Right lobe of liver (tissue), 6 donors: Measurements from ENCODE around the gene LUZP2. TPM values are rescaled to one million over a fixed set of nuclear protein-coding genes. Genes with fewer than 3 reads are reported as not detected.

Source experiments
- ATAC-seq, 4 donors: fragments of 200-7000 bp; cut with Tn5 transposase; one replicate each; pipeline ENCODE4 v1.9.1; 2020; ENCODE audit warnings: mild to moderate bottlenecking in 4 of 4, moderate library complexity in 4 of 4
- DNase-seq, 3 donors: peaks; one replicate each; pipeline ENCODE4 v3.0.0-alpha.2; 2020
- H3K27ac ChIP-seq, 3 donors: fragments of 200-600 bp; one replicate each; pipeline ENCODE4 v1.8.0; 2022
- H3K27me3 ChIP-seq, 2 donors: fragments of 200-600 bp; one replicate each; pipeline ENCODE4 v1.8.0; 2022
- H3K36me3 ChIP-seq, 4 donors: fragments of 200-600 bp; sonication (generic) in 1 of 4; one replicate each; pipeline versions ENCODE4 v1.5.1 to v1.8.0; 2017 to 2022; ENCODE audit warnings: control low read depth in 1 of 4
- H3K4me1 ChIP-seq, 4 donors: fragments of 200-600 bp; sonication (generic) in 1 of 4; one replicate each; pipeline versions ENCODE4 v1.5.1 to v1.8.0; 2017 to 2022; ENCODE audit warnings: control low read depth in 1 of 4
- H3K4me3 ChIP-seq, 3 donors: fragments of 200-600 bp; one replicate each; pipeline ENCODE4 v1.8.0; 2022
- H3K9me3 ChIP-seq, 4 donors: fragments of 200-600 bp; sonication (generic) in 1 of 4; one replicate each; pipeline versions ENCODE4 v1.5.1 to v1.8.0; 2017 to 2022; ENCODE audit warnings: control low read depth in 1 of 4
- POLR2A ChIP-seq: fragments of 450-650 bp; IDR thresholded peaks from one replicate; pipeline ENCODE4 v1.6.1; 2017; ENCODE audit warnings: antibody characterized with exemption, mild to moderate bottlenecking
- whole genome bisulfite sequencing: methylation state at CpG from one replicate; pipeline ENCODE4 v1.1.6; 2018; ENCODE audit warnings: low coverage, low lambda C conversion rate; ENCODE audit not compliant: insufficient coverage; ENCODE audit errors: missing lambda C conversion rate; 5-methylcytosine and 5-hydroxymethylcytosine counted together
- intact Hi-C, 2 donors: fragments of 100-400 bp; cut with DNase I; formaldehyde crosslinking; loops; one replicate each; pipeline versions ENCODE4 v1.11.2 to v1.14.1; 2022
- small RNA-seq, 2 experiments: library from RNA; depleted of rRNA; stranded (forward); fragments of <200 nt; gene quantifications; one replicate each; pipeline ENCODE3, GENCODE V24; 2016
- total RNA-seq, 6 experiments: library from RNA; depleted of rRNA in 2 of 6; stranded (reverse); fragments of >200 nt in 2 of 6; fragmentation: NEBNext Ultra II Directional in 3 of 6; extraction: Animal tissue kit (Norgen Biotek cat#: 25700) in 3 of 6; gene quantifications; one replicate each; pipeline versions ENCODE4 v1.1.0 to v1.2.4, GENCODE V29; 2016 to 2023
- TF ChIP-seq, protein P1 (sequence below), 4 donors: fragments of 200-600 bp in 3 of 4; fragments of 450-650 bp in 1 of 4; IDR thresholded peaks; one replicate each; pipeline versions ENCODE4 v1.5.1 to v1.8.0; 2016 to 2022; ENCODE audit warnings: antibody characterized with exemption in 4 of 4, mild to moderate bottlenecking in 2 of 4
- donor health status: DM: no; HTN: yes; CAD: no.
- donor health status: DM: no; HTN: no; CAD: no.
- donor health status: DM: no; HTN: no; CAD: no.
- donor health status: DM: no; HTN: yes; CAD: no.
- donor health status: DM: no; HTN: yes; CAD: no.

LUZP2 gene
- total RNA-seq, 6 experiments from 2014 or later, result not detected

DNA sequence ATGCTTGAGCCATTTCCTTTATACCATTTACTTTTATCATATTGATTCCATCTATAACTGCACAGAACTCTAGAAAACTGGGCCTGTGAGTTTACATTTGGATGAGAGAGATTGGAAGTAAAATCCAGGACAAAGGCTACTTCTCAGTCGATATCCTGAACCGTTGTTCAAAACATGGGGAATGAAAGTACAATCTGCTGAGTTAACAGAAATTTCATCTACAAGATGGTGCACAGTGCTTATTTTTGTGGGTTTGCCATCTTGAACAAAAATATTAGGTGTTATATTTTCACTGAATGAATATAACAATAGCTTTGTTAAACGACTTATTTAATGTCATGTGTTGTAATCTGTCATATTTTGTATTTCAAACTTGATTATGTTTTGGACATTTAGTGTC lies 622.6 kb downstream of the LUZP2 start:
- Histone ChIP-seq H3K27ac (no peak overlapping the region), H3K4me3 (no peak overlapping the region), H3K9me3 (no peaks in the 10 kb centered on the region), H3K27me3 (no peaks in the 10 kb centered on the region), H3K36me3 (no peaks in the 10 kb centered on the region), H3K4me1 (no peaks in the 10 kb centered on the region)
- intact Hi-C loops, result no loop called here
- 75% methylated on average over 3 of the region's 3 CpGs for WGBS
- DNase-seq, result no peak
- no peak for ATAC-seq
- no peak for TF ChIP-seq POLR2A
- TF ChIP-seq, protein P1, sequence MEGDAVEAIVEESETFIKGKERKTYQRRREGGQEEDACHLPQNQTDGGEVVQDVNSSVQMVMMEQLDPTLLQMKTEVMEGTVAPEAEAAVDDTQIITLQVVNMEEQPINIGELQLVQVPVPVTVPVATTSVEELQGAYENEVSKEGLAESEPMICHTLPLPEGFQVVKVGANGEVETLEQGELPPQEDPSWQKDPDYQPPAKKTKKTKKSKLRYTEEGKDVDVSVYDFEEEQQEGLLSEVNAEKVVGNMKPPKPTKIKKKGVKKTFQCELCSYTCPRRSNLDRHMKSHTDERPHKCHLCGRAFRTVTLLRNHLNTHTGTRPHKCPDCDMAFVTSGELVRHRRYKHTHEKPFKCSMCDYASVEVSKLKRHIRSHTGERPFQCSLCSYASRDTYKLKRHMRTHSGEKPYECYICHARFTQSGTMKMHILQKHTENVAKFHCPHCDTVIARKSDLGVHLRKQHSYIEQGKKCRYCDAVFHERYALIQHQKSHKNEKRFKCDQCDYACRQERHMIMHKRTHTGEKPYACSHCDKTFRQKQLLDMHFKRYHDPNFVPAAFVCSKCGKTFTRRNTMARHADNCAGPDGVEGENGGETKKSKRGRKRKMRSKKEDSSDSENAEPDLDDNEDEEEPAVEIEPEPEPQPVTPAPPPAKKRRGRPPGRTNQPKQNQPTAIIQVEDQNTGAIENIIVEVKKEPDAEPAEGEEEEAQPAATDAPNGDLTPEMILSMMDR (IDR thresholded peaks at IDR 0.05), result no peak

Small RNAs within 50 kb of the gene (small RNA-seq; reads per million reads assigned to genes)
- gene RF00019, result 0 reads per million in 2 experiments
